NCI-H1417 treated with DMSO at 0.1 percent for 48 hours (cell line): ENCODE results near the gene GCGR.

Experiments used
- DNase-seq: peaks from one replicate; lab custom pipeline; 2025; lab: John Stamatoyannopoulos, UW

Gene GCGR

DNA sequence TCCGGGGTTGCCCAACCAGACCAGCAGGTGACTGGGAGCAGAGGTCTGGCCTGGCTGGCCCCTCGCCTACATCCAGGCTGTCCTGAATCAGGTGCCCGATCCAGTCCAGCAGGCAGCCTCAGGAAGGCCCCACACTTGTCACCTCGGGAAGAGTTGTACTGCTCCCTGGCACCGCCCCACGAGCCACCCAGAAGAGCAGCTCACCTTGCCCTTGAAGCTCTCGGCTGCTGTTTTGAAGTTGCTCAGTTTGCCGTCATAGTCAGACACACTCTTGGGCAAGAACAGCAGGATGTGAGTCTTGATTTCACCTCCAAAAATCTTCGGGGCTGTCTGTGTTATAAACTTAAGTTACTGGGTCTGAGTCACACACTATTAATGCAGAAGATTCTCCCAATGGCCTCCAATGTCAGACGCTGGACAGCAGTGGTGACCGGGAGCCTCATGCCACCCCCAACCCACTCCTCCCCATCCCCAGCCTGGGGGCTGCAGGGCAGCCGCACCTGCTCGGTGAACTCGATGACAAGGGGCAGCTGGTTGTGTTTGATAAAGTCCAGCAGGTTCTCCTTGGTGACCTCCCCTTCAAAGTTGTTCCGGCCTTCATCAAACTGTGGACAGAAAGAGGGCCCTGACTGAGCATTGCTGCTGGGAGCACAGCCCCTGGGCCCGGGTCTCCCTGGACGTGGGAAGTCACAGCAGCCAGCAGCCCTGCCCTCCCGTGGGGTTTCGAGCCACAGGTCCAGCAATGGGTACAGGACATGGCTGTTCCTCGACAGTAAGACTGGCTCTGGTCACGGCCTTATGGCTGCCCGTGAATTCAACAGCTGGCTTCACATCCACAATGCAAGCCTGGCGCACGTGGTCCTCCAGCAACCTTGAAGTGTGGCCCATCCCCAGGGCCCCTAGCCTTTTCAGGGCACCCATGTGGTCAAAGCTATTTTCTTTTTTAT, 43.1 kb downstream of the GCGR start:
- no peak for DNase-seq

DNA sequence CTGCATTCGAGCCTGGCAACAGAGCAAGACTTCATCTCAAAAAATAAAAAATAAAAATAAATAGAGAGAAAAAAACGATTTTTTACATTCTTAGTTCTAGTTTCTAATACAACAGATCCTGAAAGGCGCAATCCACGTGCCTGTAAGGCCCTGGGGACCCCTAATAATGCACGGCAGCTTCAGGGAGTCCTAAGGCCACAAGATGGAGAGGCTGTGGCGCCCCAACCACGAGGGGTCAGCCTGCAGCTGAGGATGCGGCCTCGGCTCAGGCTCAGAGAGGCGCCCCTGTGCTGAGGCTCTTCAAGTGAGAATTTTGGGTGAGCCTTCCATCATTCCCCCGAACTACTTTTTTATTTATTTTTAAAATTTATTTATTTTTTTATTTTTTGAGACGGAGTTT, 45.5 kb downstream of the GCGR start:
- DNase-seq, result no peak

DNA sequence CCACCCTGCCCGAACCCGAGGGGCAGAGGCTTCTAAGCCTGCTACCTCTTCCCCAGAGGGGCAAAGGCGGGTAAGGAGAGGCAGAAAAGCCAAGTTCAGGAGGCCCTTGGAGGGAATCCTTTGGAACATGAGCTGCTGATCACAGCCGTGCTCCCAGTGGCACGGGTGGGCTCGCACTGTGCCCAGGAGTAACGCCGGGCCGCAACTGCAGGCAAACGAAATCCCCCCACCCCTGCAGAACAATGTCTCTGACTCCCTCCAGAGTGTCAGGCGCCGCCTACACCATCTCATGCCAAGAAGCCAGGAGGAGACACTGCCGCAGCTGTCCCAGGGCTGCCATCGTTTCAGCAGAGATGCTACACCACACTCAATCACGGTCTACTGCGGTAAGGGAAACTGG, 47.5 kb downstream of the GCGR start:
- DNase-seq, result no peak

DNA sequence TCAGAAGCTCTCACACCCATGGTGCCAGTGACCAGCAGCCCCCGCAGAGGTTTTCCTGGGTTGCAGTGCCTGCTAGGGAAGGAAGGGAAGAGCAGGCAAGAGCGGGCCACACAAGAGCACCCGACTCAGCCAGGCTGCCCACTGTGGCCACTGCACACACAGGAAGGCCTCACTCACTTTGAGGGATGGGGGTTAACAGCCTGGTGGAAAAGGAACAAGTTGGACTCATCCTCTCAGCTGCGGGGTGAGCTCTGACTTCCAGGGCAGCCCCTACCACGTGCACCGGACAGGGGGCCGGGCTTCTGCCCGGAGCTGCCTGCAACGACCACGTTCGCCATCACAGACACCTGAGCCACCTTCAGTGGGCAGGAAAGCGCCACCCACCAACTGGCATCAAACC, 48.3 kb downstream of the GCGR start:
- no peak for DNase-seq

DNA sequence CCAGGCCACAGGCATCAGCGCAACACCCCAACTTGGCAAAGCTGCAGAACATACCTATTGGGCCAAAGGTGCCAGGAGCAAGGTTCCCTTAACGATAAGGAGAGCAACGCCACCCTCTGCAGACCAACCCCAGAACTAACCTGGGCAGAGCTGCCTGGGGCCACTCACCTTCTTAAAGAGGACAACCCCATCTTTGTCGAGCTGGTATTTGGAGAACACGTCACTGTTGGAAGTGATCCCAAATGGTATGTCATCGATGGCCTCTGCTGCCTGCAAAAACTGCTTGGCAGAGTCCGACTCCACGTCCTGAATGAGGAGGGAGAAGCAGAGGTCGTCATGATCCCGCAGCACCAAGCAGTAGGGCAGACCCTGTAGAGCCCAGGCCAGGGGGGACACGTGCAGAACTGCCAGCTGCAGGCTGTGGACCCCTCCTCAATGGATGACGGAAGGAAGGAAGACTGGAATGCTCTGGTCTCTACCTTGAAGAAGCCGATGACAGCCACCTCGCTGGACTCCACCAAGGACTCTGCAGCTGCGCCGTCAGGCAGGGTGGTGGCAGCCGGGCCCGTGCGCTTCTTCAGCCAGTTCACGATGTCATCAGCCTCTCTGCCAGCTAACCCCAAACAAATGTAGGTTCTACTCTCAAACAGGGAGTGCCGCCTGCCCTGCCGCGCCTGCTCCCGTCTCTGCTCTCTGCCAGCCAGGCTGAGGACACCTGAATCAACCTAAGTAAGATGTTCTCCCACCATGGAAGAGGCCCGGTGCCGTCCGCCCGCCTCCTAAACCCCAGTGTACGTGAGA, 51.2 kb downstream of the GCGR start:
- DNase-seq, result no peak

DNA sequence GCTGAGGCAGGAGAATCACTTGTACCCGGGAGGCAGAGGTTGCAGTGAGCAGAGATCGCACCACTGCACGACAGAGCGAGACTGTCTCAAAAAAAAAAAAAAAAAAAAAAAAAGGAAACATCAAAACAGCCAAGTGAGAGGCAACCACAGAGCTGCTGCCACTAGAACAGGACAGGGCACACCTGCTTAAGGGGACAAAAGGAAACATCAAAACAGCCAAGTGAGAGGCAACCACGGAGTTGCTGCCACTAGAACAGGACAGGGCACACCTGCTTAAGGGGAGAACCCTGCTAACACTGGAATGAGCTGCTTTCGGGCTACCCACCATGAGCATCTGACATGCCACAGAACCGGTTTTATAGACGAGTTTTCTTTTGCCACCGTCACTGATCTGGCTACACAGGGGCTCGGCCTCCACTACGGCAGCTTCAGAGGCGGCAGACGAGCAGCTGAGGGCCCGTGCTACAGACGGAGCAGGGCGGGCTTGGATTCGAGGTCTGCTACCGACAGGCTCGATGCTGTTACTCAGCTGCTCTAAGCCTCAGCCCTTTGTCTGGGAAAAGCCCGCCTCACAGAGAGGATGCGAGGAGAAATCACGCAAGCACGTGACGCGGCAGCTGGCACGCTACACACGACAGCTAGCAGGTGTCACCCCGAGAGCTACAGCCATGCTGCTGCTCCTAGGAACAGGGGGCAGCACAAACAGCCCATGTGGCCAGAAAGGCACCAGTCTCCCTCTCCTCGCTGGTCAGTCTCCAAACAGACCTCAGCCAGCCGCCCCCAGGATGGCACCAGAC, 54.4 kb downstream of the GCGR start:
- DNase-seq, result no peak

- no peak for DNase-seq
Measured at GRCh38 chr17:81858967-81859905, 55.3 kb downstream of the GCGR start.

DNA sequence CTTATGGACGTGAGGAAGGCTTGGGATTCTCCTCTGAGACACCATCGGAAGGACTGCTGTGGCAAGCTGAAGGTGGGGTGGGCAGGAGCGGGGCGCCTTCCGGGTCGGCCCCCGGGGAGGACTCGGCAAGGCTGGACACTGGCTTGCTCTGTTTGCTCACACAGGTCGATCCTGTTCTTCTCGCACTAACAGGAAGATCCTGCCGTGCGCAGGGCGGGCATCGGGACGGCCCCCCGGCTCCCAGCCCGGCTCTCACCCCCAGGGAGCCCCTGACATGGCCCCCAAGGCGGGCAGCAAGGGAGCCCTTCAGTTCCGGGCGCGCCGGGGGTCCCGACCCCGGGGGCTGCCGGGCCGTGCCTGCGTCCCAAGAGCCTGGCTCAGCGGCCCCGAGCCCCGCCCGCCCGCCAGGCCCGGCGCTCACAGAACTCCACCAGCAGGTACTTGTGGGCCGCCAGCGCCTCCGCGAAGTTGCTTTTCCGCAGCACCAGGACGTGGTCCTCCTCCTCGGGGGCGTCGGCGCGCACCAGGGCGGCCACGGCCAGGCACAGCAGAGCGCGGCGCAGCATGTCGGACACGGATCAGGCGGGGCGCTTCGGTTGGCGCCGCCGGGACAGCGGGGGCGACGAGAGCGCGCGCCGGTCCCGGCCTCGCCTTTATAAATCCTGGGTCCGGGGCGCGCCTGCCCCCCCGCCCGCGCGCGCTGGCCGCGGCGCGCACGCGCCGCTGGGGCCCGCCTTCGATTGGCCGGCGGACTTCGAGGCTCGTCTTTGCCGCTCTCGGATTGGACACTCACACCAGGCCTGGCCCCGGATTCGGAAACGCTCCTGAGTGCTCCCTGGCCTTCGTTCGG, 56.2 kb downstream of the GCGR start, which contains the start of gene P4HB:
Gene P4HB, minus strand, starts transcription at position 630 of the 850 bp plus-strand sequence. Its CDS starts 64 bp downstream, at position 566.
- no peak for DNase-seq

GRCh38 chr17:81860756-81861568, 57.0 kb downstream of the GCGR start:
- peak; percentile 98 for DNase-seq

GRCh38 chr17:81863123-81863675, 59.2 kb downstream of the GCGR start:
- no peak for DNase-seq
